ENCODE results near the gene CNDP1.

GRCh38 chr18:74610860-74611259, 76.6 kb downstream of the CNDP1 start:
- TF ChIP-seq, protein P1, sequence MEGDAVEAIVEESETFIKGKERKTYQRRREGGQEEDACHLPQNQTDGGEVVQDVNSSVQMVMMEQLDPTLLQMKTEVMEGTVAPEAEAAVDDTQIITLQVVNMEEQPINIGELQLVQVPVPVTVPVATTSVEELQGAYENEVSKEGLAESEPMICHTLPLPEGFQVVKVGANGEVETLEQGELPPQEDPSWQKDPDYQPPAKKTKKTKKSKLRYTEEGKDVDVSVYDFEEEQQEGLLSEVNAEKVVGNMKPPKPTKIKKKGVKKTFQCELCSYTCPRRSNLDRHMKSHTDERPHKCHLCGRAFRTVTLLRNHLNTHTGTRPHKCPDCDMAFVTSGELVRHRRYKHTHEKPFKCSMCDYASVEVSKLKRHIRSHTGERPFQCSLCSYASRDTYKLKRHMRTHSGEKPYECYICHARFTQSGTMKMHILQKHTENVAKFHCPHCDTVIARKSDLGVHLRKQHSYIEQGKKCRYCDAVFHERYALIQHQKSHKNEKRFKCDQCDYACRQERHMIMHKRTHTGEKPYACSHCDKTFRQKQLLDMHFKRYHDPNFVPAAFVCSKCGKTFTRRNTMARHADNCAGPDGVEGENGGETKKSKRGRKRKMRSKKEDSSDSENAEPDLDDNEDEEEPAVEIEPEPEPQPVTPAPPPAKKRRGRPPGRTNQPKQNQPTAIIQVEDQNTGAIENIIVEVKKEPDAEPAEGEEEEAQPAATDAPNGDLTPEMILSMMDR (IDR thresholded peaks at IDR 0.05; ENCODE audit: low read length): no peak
- TF ChIP-seq EZH2phosphoT487 (IDR thresholded peaks at IDR 0.05; ENCODE audit: low read length): no peak
